ENCODE results near the gene HAL. TPM values are rescaled to one million over a fixed set of nuclear protein-coding genes. Genes with fewer than 3 reads are reported as not detected.

HAL gene
- total and polyA plus RNA-seq, 2 of the 13 experiments (the other 11 are each of a cell fraction or from before 2014, with no cell fraction given) = 0.89 to 37.8 TPM

GRCh38 chr12:95949477-95950206 lies 46.5 kb downstream of the HAL start (continued):
- TF ChIP-seq ZBTB4 (CRISPR knock-in tag; IDR thresholded peaks at IDR 0.05; ENCODE audit: borderline replicate concordance) = no peak
- TF ChIP-seq HNF4G (IDR thresholded peaks at IDR 0.05; ENCODE audit: borderline replicate concordance, low read depth, low read length) = peak; percentile 82
- no peak for TF ChIP-seq HNF4G (CRISPR knock-in tag; IDR thresholded peaks at IDR 0.05; ENCODE audit: borderline replicate concordance, low read depth)
- no peak for TF ChIP-seq HNRNPLL (IDR thresholded peaks at IDR 0.05; ENCODE audit: low read depth, low read length, poor library complexity, severe bottlenecking)
- TF ChIP-seq ZBTB38 (CRISPR knock-in tag; IDR thresholded peaks at IDR 0.05) = no peak
- TF ChIP-seq SRY (CRISPR knock-in tag; IDR thresholded peaks at IDR 0.05) = no peak
- TF ChIP-seq SKI (IDR thresholded peaks at IDR 0.05; ENCODE audit: partially characterized antibody) = peak; percentile 45
- no peak for TF ChIP-seq ZNF788 (CRISPR knock-in tag; IDR thresholded peaks at IDR 0.05; ENCODE audit: borderline replicate concordance)
- TF ChIP-seq ZBTB49 (CRISPR knock-in tag; IDR thresholded peaks at IDR 0.05; ENCODE audit: borderline replicate concordance) = no peak
- no peak for TF ChIP-seq HNRNPK (IDR thresholded peaks at IDR 0.05; ENCODE audit: low read depth, low read length, poor library complexity, severe bottlenecking)
- 0 out of 2 replicates have a peak, but pooled peaks have one; percentile 33 for TF ChIP-seq ZNF580 (CRISPR knock-in tag; IDR thresholded peaks at IDR 0.05; ENCODE audit: borderline replicate concordance, low read depth)
- peak; percentile 82 for TF ChIP-seq PATZ1 (CRISPR knock-in tag; IDR thresholded peaks at IDR 0.05)
- TF ChIP-seq RAD51 (IDR thresholded peaks at IDR 0.05; ENCODE audit: borderline replicate concordance) = no peak
- TF ChIP-seq NR0B2 (CRISPR knock-in tag; IDR thresholded peaks at IDR 0.05) = no peak
- no peak for TF ChIP-seq ZNF615 (CRISPR knock-in tag; IDR thresholded peaks at IDR 0.05; ENCODE audit: borderline replicate concordance)
- peak; percentile 49; the same call in 1 of the 2 replicates for TF ChIP-seq KDM1A (CRISPR knock-in tag; IDR thresholded peaks at IDR 0.05)
- TF ChIP-seq BCL6 (CRISPR knock-in tag; IDR thresholded peaks at IDR 0.05) = peak; percentile 98
- TF ChIP-seq HOXD1 (CRISPR knock-in tag; IDR thresholded peaks at IDR 0.05) = peak; percentile 71; the same call in 1 of the 2 replicates
- no peak for TF ChIP-seq MTA3 (CRISPR knock-in tag; IDR thresholded peaks at IDR 0.05)
- no peak for TF ChIP-seq ZNF563 (CRISPR knock-in tag; IDR thresholded peaks at IDR 0.05)
- peak; percentile 96 for TF ChIP-seq HMG20A (CRISPR knock-in tag; IDR thresholded peaks at IDR 0.05; ENCODE audit: borderline replicate concordance)
- TF ChIP-seq RXRB (CRISPR knock-in tag; IDR thresholded peaks at IDR 0.05; ENCODE audit: borderline replicate concordance) = peak; percentile 93
